Inferior parietal cortex (tissue), 1 donor: ENCODE results near the gene SEMA3E.

ENCODE experiments used
- DNase-seq: peaks from one replicate; pipeline ENCODE4 v3.0.0-alpha.2; 2016; ENCODE audit errors: extremely low spot score

Gene SEMA3E

GRCh38 chr7:83640731-83641537, 8.0 kb downstream of the SEMA3E start:
- DNase-seq, result no peak

DNA sequence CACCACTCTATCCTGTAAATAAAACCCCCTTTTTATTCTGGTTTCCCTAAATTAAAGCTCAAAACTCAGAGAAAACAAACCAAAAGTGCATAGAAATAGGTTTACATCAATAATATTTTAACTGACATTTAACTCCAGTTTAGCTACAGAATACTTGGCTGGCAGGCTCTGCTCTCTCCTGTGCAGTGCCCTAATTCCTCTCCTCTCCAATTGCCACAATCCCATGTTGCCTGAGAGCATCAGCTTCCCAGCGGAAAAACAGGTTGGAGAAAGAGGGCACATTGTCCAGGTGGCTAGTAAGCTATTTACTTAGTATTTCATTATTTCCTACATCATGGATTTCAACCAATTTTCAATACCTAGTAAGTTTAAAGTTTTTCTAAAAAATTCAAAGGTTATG, 8.7 kb downstream of the SEMA3E start:
- no peak for DNase-seq

DNA sequence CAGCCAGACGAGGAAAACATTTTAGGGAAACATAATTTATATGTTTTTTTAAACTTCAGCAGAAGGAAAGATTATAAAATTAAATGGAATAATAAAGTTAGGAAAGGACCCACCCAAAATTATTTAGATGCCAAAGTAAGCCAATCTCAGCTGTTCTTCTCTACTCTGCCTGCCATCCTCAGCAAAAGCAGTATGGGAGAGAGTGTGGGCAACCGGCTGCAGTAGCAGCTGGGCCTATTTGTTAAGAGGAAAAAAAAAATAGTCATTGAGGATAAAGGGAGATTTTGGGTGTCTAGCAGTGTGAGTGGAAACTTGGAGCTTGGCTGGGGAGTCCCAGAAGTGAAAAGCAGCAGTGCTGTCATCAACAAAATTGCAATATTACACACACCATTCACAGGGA, 15.4 kb downstream of the SEMA3E start:
- no peak for DNase-seq

GRCh38 chr7:83629117-83629880, 19.6 kb downstream of the SEMA3E start:
- no peak for DNase-seq

GRCh38 chr7:83617858-83618257, 31.1 kb downstream of the SEMA3E start:
- DNase-seq, result no peak

- no peak for DNase-seq
Observed at GRCh38 chr7:83614112-83614511, 34.8 kb downstream of the SEMA3E start.

DNA sequence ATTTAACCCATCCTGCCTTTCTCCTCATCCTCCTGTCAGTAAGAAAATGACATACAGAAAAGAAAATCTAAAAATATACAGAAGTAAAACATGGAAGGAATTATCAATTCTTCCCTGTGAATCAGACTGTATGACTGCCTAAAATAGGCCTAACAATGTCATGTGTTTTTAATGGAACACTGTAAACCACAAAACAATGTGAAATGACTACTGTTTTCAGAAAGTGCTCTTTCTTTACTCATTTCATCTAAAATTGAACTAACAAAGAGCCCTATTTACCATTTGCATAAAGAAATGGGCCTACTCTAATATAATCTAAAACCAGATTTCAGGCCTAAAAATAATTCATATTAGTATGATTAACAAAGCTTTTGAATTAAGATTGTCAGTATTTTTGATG, 35.7 kb downstream of the SEMA3E start:
- no peak for DNase-seq

DNA sequence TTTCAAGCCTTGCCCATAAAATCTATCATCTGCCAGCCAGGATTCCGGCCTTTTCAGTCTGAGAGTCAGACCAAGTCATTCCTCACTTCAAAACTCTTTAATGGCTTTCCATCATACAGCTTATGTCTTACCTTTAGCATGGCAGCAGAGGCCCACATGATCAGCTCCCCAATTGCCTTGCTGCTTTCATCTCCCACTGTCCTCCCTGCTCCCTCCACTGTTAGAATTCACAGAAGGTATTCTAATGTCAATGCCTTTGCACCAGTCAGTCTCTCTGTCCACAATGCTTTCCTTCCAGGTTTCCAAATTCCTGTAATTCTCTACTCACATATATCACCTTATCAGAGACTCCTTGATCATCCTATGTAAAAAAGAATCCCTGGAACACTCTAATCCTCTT, 37.2 kb downstream of the SEMA3E start:
- no peak for DNase-seq

- DNase-seq, result no peak
Observed at GRCh38 chr7:83610649-83611304, 38.2 kb downstream of the SEMA3E start.

- DNase-seq, result no peak
Observed at GRCh38 chr7:83608716-83609115, 40.2 kb downstream of the SEMA3E start.

GRCh38 chr7:83603649-83604048, 45.3 kb downstream of the SEMA3E start:
- no peak for DNase-seq

GRCh38 chr7:83599131-83599530, 49.8 kb downstream of the SEMA3E start:
- no peak for DNase-seq

GRCh38 chr7:83593921-83594475, 54.9 kb downstream of the SEMA3E start:
- DNase-seq, result no peak

DNA sequence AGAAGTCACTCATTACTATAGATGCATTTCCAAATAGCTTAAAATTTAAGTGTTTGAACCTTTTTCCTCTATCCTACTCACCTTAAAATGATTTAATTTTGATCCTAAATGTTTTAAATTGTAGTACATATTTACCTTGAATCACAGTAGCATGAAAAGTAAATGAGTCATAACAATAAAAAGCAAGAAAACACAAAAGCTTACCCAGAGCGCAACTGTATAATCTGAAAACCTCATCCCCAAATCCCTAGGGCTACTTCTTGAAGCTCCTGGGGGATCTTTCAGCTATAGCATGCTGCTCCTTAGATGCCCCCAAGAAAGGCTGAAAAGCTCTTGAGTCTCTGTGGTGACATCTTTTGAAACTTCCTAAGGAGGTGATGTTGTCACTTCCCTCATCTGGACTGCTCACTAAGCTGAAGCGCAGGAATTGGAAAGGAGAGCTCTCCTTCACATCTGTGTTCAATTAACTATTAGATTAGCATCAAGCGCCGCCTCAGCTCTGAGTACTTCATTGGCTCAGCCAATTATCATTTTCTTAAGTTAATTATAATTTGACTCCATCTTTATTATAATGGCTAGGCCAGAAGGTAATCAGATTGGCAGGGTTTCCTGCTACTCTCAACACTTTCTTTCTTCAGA, 60.2 kb downstream of the SEMA3E start:
- DNase-seq, result no peak

- no peak for DNase-seq
Observed at GRCh38 chr7:83586281-83586680, 62.7 kb downstream of the SEMA3E start.

GRCh38 chr7:83581667-83582435, 67.1 kb downstream of the SEMA3E start:
- DNase-seq, result no peak

GRCh38 chr7:83579740-83580139, 69.2 kb downstream of the SEMA3E start:
- no peak for DNase-seq

- no peak for DNase-seq
Observed at GRCh38 chr7:83575436-83575835, 73.5 kb downstream of the SEMA3E start.

DNA sequence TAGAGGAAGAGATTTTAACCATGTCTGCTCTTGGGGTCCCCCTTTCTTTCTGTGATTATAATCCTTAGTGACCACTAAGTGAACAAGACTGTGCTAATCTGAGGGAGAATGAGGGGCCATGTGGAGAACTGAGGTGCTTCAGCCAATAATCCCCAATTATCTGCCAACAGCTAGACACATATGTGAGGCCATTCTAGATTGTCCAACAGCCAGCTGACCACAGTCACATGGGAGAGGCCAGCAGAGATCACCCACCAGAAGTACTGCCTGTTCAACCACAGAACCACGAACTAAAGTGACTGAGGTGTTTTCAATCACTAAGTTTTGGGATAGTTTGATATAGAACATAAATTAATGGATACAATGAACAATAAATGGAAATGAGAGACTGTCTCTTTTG, 74.3 kb downstream of the SEMA3E start:
- no peak for DNase-seq

- no peak for DNase-seq
Observed at GRCh38 chr7:83562960-83563359, 86.0 kb downstream of the SEMA3E start.

DNA sequence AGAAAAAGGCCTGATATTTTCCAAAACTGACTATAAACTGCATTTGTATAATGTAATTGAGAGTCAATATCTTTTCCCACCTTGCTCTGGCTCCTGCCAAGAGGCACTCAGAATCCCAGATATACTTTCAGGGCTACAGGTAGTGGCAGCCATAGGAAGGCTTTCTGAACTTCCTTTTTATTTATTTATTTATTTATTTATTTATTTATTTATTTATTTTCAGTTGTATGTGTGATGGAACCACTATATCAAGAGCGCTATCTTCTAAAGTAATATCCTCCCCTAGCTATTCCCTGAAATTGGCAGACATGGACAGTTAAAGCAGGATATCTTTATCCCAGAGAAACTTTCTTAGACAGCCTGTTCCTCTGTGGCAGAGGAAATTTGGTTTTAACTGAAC, 86.7 kb downstream of the SEMA3E start:
- no peak for DNase-seq
